ENCODE data around the gene CRTC1.

Gene CRTC1

DNA sequence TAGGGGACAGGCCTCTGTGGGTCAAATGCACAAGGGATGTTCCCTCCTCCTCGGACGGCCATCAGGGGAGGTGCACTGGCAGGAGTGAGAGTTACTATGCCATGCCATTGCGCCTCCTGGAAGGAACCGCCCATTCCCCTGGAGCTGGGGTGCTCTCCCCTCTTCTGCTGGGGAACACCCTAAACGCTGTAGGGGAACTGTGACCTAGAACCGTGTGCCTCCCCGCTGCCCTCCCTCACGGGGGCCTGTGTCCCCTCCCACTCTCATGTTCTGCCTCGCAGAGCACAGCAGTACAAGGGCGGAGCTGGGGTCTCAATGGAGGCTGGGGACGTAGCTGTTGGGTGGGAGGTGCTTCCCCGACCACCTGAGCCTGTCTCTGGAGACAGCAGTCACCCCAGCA, 17.2 kb upstream of the CRTC1 start:
- Histone ChIP-seq H4K20me1 (ENCODE audit: insufficient read depth, low read length) (no peaks in the 10 kb centered on the region), H3K27ac (ENCODE audit: low read length) (no peak overlapping the region), H3K9me3 (replicated peaks; ENCODE audit: insufficient read depth, low read length) (no peaks in the 10 kb centered on the region), H2AFZ (ENCODE audit: low read length) (no peak overlapping the region), H3K4me2 (ENCODE audit: low read depth, low read length) (no peak overlapping the region), H3K36me3 (replicated peaks; ENCODE audit: insufficient read depth, low read length) (no peaks in the 10 kb centered on the region; the same call in 1 of the 2 replicates), H3K4me3 (ENCODE audit: low read length) (no peak overlapping the region), H3K27me3 (replicated peaks; ENCODE audit: insufficient read depth, low read length) (no peaks in the 10 kb centered on the region), H3K9me2 (replicated peaks; ENCODE audit: insufficient read depth, low read length) (no peaks in the 10 kb centered on the region), H3K9ac (ENCODE audit: low read length) (no peak overlapping the region), H3K4me1 (ENCODE audit: low read length) (no peaks in the 10 kb centered on the region), H3F3A (ENCODE audit: insufficient read depth, low read length) (no peaks in the 10 kb centered on the region), H3K79me2 (ENCODE audit: low read length) (no peaks in the 10 kb centered on the region)
- no peak for DNase-seq
- TF ChIP-seq, protein P1, sequence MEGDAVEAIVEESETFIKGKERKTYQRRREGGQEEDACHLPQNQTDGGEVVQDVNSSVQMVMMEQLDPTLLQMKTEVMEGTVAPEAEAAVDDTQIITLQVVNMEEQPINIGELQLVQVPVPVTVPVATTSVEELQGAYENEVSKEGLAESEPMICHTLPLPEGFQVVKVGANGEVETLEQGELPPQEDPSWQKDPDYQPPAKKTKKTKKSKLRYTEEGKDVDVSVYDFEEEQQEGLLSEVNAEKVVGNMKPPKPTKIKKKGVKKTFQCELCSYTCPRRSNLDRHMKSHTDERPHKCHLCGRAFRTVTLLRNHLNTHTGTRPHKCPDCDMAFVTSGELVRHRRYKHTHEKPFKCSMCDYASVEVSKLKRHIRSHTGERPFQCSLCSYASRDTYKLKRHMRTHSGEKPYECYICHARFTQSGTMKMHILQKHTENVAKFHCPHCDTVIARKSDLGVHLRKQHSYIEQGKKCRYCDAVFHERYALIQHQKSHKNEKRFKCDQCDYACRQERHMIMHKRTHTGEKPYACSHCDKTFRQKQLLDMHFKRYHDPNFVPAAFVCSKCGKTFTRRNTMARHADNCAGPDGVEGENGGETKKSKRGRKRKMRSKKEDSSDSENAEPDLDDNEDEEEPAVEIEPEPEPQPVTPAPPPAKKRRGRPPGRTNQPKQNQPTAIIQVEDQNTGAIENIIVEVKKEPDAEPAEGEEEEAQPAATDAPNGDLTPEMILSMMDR (IDR thresholded peaks at IDR 0.05; ENCODE audit: low read length) = no peak
- TF ChIP-seq EZH2 (optimal IDR thresholded peaks at IDR 0.05; ENCODE audit: low read depth, low read length) (no peak), EZH2phosphoT487 (IDR thresholded peaks at IDR 0.05; ENCODE audit: low read length) (no peak)

GRCh38 chr19:18666784-18667183, 16.7 kb upstream of the CRTC1 start:
- Histone ChIP-seq H3K36me3 (replicated peaks; ENCODE audit: insufficient read depth, low read length) (no peaks in the 10 kb centered on the region; the same call in 1 of the 2 replicates), H3K27me3 (replicated peaks; ENCODE audit: insufficient read depth, low read length) (no peaks in the 10 kb centered on the region), H2AFZ (ENCODE audit: low read length) (no peak overlapping the region), H3K4me1 (ENCODE audit: low read length) (no peaks in the 10 kb centered on the region), H3K9me3 (replicated peaks; ENCODE audit: insufficient read depth, low read length) (no peaks in the 10 kb centered on the region), H3K79me2 (ENCODE audit: low read length) (no peaks in the 10 kb centered on the region), H3K4me3 (ENCODE audit: low read length) (no peak overlapping the region), H3F3A (ENCODE audit: insufficient read depth, low read length) (no peaks in the 10 kb centered on the region), H3K9ac (ENCODE audit: low read length) (no peak overlapping the region), H3K4me2 (ENCODE audit: low read depth, low read length) (no peak overlapping the region), H3K27ac (ENCODE audit: low read length) (no peak overlapping the region), H4K20me1 (ENCODE audit: insufficient read depth, low read length) (no peaks in the 10 kb centered on the region), H3K9me2 (replicated peaks; ENCODE audit: insufficient read depth, low read length) (no peaks in the 10 kb centered on the region)
- TF ChIP-seq, protein P1 (IDR thresholded peaks at IDR 0.05; ENCODE audit: low read length) = no peak
- TF ChIP-seq EZH2phosphoT487 (IDR thresholded peaks at IDR 0.05; ENCODE audit: low read length) (no peak), EZH2 (optimal IDR thresholded peaks at IDR 0.05; ENCODE audit: low read depth, low read length) (no peak)
- no peak for DNase-seq

- Histone ChIP-seq H3K4me3 (ENCODE audit: low read length) (no peak overlapping the region), H3K9me3 (replicated peaks; ENCODE audit: insufficient read depth, low read length) (no peaks in the 10 kb centered on the region), H3F3A (ENCODE audit: insufficient read depth, low read length) (no peaks in the 10 kb centered on the region), H3K9ac (ENCODE audit: low read length) (no peak overlapping the region), H2AFZ (ENCODE audit: low read length) (no peak overlapping the region), H3K4me2 (ENCODE audit: low read depth, low read length) (no peak overlapping the region), H3K27ac (ENCODE audit: low read length) (no peak overlapping the region), H3K79me2 (ENCODE audit: low read length) (no peaks in the 10 kb centered on the region), H3K4me1 (ENCODE audit: low read length) (no peaks in the 10 kb centered on the region), H3K27me3 (replicated peaks; ENCODE audit: insufficient read depth, low read length) (no peaks in the 10 kb centered on the region), H4K20me1 (ENCODE audit: insufficient read depth, low read length) (no peaks in the 10 kb centered on the region), H3K9me2 (replicated peaks; ENCODE audit: insufficient read depth, low read length) (no peaks in the 10 kb centered on the region), H3K36me3 (replicated peaks; ENCODE audit: insufficient read depth, low read length) (no peaks in the 10 kb centered on the region; the same call in 1 of the 2 replicates)
- TF ChIP-seq, protein P1 (IDR thresholded peaks at IDR 0.05; ENCODE audit: low read length) = no peak
- TF ChIP-seq EZH2phosphoT487 (IDR thresholded peaks at IDR 0.05; ENCODE audit: low read length) (no peak), EZH2 (optimal IDR thresholded peaks at IDR 0.05; ENCODE audit: low read depth, low read length) (no peak)
- DNase-seq = no peak
These were observed 15.8 kb upstream of the CRTC1 start for GRCh38 chr19:18667531-18668251.

Measured in MM.1S (cell line).